Measurements from ENCODE around the gene PGM1. TPM values are rescaled to one million over a fixed set of nuclear protein-coding genes. Genes with fewer than 3 reads are reported as not detected.
A peak's percentile ranks its signal among the peaks of the same experiment; 100 is the strongest.

Gene PGM1
- total and polyA plus RNA-seq, 2 of the 4 experiments (the other 2 are of a cell fraction), result 42.6 to 94.5 TPM

- TF ChIP-seq, protein P1, sequence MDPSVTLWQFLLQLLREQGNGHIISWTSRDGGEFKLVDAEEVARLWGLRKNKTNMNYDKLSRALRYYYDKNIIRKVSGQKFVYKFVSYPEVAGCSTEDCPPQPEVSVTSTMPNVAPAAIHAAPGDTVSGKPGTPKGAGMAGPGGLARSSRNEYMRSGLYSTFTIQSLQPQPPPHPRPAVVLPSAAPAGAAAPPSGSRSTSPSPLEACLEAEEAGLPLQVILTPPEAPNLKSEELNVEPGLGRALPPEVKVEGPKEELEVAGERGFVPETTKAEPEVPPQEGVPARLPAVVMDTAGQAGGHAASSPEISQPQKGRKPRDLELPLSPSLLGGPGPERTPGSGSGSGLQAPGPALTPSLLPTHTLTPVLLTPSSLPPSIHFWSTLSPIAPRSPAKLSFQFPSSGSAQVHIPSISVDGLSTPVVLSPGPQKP (IDR thresholded peaks at IDR 0.05; ENCODE audit: borderline replicate concordance, low read depth, low read length), result no peak
- TF ChIP-seq POLR2A (IDR thresholded peaks at IDR 0.05; ENCODE audit: low read depth, low read length), result no peak
- no peak for TF ChIP-seq CEBPB (IDR thresholded peaks at IDR 0.05; ENCODE audit: low read depth, low read length)
- no peak for TF ChIP-seq RFX5 (IDR thresholded peaks at IDR 0.05; ENCODE audit: low read depth, low read length)
Observed at GRCh38 chr1:63671514-63671913, 78.3 kb downstream of the PGM1 start (continued).

DNA sequence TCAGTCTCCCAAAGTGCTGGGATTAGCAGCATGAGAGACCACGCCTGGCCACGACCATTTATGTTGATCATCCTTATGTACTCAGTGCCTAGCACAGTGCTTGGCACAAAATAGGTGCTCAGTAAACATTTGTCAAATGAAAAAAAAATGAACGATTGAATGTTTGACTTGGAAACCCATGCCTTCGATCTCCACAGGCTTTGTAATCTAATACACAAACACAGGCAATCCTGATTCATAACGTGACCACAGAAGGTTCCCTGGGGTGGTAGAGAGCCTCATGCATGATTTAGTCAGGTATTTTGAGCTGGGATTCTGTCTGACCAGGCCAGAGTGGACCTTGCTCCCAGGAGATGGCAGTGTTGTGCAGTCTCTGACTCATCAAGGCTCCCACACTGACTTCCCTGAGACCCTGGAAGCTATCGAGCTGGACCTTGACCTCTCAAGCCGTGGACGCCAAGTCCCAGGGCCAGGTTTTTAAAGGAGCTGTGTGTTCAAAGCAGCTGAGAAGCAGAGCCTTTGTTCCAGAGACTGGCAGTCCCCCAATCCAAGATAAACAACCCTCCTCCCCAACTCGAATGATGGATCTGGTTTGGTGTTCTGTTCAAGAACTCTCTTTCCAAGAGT lies 81.1 kb downstream of the PGM1 start:
- ATAC-seq (ENCODE audit: low read depth) (peak; percentile 99), DNase-seq (peak; percentile 93)
- Histone ChIP-seq H2BK20ac (ENCODE audit: low read depth, low read length) (no peak overlapping the region), H4K91ac (ENCODE audit: insufficient read depth, low read depth, low read length) (peak overlapping the region; percentile 53), H3K18ac (ENCODE audit: low read depth, low read length) (no peak overlapping the region), H3K9me3 (ENCODE audit: control insufficient read depth, insufficient read depth, low read length) (no peaks in the 10 kb centered on the region; the same call in 1 of the 2 replicates), H3K27ac (ENCODE audit: insufficient read depth, low read length) (no peak overlapping the region), H2BK120ac (ENCODE audit: low read depth, low read length) (no peak overlapping the region; the same call in 1 of the 2 replicates), H2AK9ac (replicated peaks; ENCODE audit: low read depth, low read length, poor library complexity) (no peak overlapping the region), H3K4ac (ENCODE audit: low read depth, low read length) (no peak overlapping the region), H3K4me1 (ENCODE audit: control insufficient read depth, insufficient read depth, low read length) (no peaks in the 10 kb centered on the region), H4K20me1 (ENCODE audit: insufficient read depth, low read length) (no peaks in the 10 kb centered on the region), H4K5ac (ENCODE audit: low read depth, low read length) (no peak overlapping the region), H3K36me3 (ENCODE audit: control insufficient read depth, insufficient read depth, low read length) (no peaks in the 10 kb centered on the region), H3K14ac (replicated peaks; ENCODE audit: low read depth, low read length) (no peak overlapping the region), H2AFZ (replicated peaks; ENCODE audit: low read length, poor library complexity) (peak overlapping the region; percentile 84), H2BK5ac (ENCODE audit: low read depth, low read length, poor library complexity, severe bottlenecking) (no peak overlapping the region), H3K27me3 (ENCODE audit: control insufficient read depth, insufficient read depth, low read length) (no peaks in the 10 kb centered on the region), H3K56ac (ENCODE audit: extremely low read depth, insufficient read depth, low read length) (no peak overlapping the region), H3K4me3 (ENCODE audit: insufficient read depth, low read depth, low read length) (no peak overlapping the region), H2BK15ac (ENCODE audit: low read depth, low read length) (no peak overlapping the region), H4K8ac (ENCODE audit: low read depth in 2 of 2, low read length in 2 of 2) (peak overlapping the region in 1 of 2 experiments; percentile 54; a peak in 2 of 4 replicates), H3K4me2 (ENCODE audit: low read depth, low read length) (no peak overlapping the region), H3K79me1 (ENCODE audit: low read depth in 1 of 2, low read length in 2 of 2) (no peaks in the 10 kb centered on the region), H2AK5ac (ENCODE audit: low read depth, low read length) (no peak overlapping the region), H3K9ac (ENCODE audit: low read depth, low read length) (no peak overlapping the region), H3K9me1 (ENCODE audit: insufficient read depth, low read length) (0 out of 2 replicates have a peak, but pooled peaks cover 3% of the 10 kb centered on the region), H3K23ac (ENCODE audit: low read depth, low read length) (no peak overlapping the region)
- CTCF ChIA-PET, result interaction anchor here (0.6 to 2.7 kb wide), 19 partner anchors 8 to 574 kb away, joined by 3 to 16 read pairs (median 4); partner anchors contain the start of gene ROR1
- POLR2A ChIA-PET (ENCODE audit: unreplicated experiment), result interaction anchor here (1.2 kb wide), 1 partner anchor 572 kb away, joined by 5 read pairs; no protein-coding TSS in a partner anchor
- in situ Hi-C loops (cut with MboI; ENCODE audit: low sequenced_read_pairs) (loop anchor here (10.0 kb wide), 2 partner anchors 240 to 470 kb away; no protein-coding TSS in a partner anchor), intact Hi-C loops (cut with micrococcal nuclease) (loop anchor here (1.0 to 5.0 kb wide), 4 partner anchors 100 to 572 kb away; partner anchors contain the start of gene ROR1), dilution Hi-C loops (cut with HindIII; ENCODE audit: low sequenced_read_pairs, unreplicated experiment) (no loop called here)
- no CpG with 5 or more reads among the region's 9 CpGs for WGBS, 2 experiments (ENCODE audit: extremely low coverage in 2 of 2, insufficient read length in 1 of 2)
- BruUV-seq (replicated peaks), result no TSS peak
- TF ChIP-seq BHLHE40 (IDR thresholded peaks at IDR 0.05; ENCODE audit: low read depth, low read length) (0 out of 2 replicates have a peak, but pooled peaks have one; percentile 46), SMC3 (IDR thresholded peaks at IDR 0.05; ENCODE audit: low read depth, low read length) (peak; percentile 77), RAD21 (IDR thresholded peaks at IDR 0.05; ENCODE audit: low read length) (peak; percentile 83), POLR2A (IDR thresholded peaks at IDR 0.05; ENCODE audit: low read depth, low read length) (no peak), CHD1 (IDR thresholded peaks at IDR 0.05; ENCODE audit: low read depth, low read length) (no peak), MAFK (IDR thresholded peaks at IDR 0.05; ENCODE audit: low read depth, low read length) (0 out of 2 replicates have a peak, but pooled peaks have one; percentile 9), NFE2L2 (IDR thresholded peaks at IDR 0.05; ENCODE audit: low read depth, low read length) (no peak), FOS (IDR thresholded peaks at IDR 0.05; ENCODE audit: low read depth, low read length) (peak; percentile 68; the same call in 1 of the 2 replicates)
- TF ChIP-seq, protein P2, sequence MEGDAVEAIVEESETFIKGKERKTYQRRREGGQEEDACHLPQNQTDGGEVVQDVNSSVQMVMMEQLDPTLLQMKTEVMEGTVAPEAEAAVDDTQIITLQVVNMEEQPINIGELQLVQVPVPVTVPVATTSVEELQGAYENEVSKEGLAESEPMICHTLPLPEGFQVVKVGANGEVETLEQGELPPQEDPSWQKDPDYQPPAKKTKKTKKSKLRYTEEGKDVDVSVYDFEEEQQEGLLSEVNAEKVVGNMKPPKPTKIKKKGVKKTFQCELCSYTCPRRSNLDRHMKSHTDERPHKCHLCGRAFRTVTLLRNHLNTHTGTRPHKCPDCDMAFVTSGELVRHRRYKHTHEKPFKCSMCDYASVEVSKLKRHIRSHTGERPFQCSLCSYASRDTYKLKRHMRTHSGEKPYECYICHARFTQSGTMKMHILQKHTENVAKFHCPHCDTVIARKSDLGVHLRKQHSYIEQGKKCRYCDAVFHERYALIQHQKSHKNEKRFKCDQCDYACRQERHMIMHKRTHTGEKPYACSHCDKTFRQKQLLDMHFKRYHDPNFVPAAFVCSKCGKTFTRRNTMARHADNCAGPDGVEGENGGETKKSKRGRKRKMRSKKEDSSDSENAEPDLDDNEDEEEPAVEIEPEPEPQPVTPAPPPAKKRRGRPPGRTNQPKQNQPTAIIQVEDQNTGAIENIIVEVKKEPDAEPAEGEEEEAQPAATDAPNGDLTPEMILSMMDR (conservative IDR thresholded peaks at IDR 0.05; ENCODE audit: low read depth, low read length), result peak; percentile 84
- TF ChIP-seq, protein P1 (IDR thresholded peaks at IDR 0.05; ENCODE audit: borderline replicate concordance, low read depth, low read length), result no peak

Data from IMR-90 (cell line).